Measurements from ENCODE around the gene CASP4. TPM values are rescaled to one million over a fixed set of nuclear protein-coding genes. Genes with fewer than 3 reads are reported as not detected.

Gene CASP4
- total RNA-seq, 4 donors from 2014 or later: 21.3 to 107 (median 23.2) TPM

DNA sequence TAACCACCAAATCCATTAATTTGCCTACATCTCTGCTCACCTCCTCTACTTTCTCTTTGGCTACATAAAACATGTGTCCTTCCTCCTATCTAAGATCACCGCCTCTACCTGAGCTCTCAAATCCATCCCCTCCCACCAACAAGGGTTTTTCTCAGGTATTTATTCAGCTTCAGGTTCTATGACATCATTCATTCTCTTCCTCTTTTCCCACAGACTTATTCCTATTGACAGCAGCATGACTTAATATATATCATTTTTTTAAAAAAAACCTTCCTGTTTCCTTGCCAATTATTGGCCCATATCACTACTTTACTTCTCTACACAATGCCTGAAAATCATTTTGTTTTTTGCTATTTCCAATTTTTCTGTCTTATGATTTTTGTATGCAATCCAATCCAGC lies 74.5 kb downstream of the CASP4 start:
- Histone ChIP-seq H3K4me1 (peaks cover 0 to 50% (median 37%) of the 10 kb centered on the region in 4 donors), H3K9me3 (no peaks in the 10 kb centered on the region), H3K36me3 (peaks cover 0 to 5% (median 0%) of the 10 kb centered on the region in 4 donors), H3K4me3 (no peak overlapping the region), H3K27ac (replicated peaks in 1 of 4) (no peak overlapping the region), H3K27me3 (no peaks in the 10 kb centered on the region)
- no peak for TF ChIP-seq POLR2A (IDR thresholded peaks at IDR 0.05; ENCODE audit: low read depth)
- TF ChIP-seq POLR2AphosphoS5 (IDR thresholded peaks at IDR 0.05): no peak
- TF ChIP-seq, protein P1, sequence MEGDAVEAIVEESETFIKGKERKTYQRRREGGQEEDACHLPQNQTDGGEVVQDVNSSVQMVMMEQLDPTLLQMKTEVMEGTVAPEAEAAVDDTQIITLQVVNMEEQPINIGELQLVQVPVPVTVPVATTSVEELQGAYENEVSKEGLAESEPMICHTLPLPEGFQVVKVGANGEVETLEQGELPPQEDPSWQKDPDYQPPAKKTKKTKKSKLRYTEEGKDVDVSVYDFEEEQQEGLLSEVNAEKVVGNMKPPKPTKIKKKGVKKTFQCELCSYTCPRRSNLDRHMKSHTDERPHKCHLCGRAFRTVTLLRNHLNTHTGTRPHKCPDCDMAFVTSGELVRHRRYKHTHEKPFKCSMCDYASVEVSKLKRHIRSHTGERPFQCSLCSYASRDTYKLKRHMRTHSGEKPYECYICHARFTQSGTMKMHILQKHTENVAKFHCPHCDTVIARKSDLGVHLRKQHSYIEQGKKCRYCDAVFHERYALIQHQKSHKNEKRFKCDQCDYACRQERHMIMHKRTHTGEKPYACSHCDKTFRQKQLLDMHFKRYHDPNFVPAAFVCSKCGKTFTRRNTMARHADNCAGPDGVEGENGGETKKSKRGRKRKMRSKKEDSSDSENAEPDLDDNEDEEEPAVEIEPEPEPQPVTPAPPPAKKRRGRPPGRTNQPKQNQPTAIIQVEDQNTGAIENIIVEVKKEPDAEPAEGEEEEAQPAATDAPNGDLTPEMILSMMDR (IDR thresholded peaks at IDR 0.05): no peak
- no peak for TF ChIP-seq EP300 (IDR thresholded peaks at IDR 0.05)
- no peak for DNase-seq (ENCODE audit: extremely low spot score)
- 100% methylated on average over 1 of the region's 1 CpG for WGBS
- intact Hi-C loops (cut with DNase I): no loop called here

Other genes starting within 250 kb of the CASP4 start
- gene CASP12, start 70.1 kb downstream of the CASP4 start, total RNA-seq: 1 to 10 TPM in 3 of 4 donors, under 1 TPM in 1; 0.69 to 2.6 (median 1.4) TPM
- under 1 TPM in 2 of 4 donors, not detected in 2; 0.50 to 0.57 TPM for gene CASP5, start 54.6 kb upstream of the CASP4 start, total RNA-seq
- 10 to 100 TPM in 2 of 4 donors, 1 to 10 TPM in 2; 3.7 to 11.1 (median 8.0) TPM for gene CASP1, start 66.6 kb upstream of the CASP4 start, total RNA-seq
- 1 to 10 TPM in 3 of 4 donors, not detected in 1; 2.5 to 9.4 (median 3.4) TPM for gene CARD16, start 76.8 kb upstream of the CASP4 start, total RNA-seq
- not detected for gene CARD18, start 171.2 kb upstream of the CASP4 start, total RNA-seq

Measured in esophagus muscularis mucosa (tissue), 4 donors.